HG03565 (cell line): ENCODE measurements around the gene MYO1A.
"Not testable (repeated sequence)": the region's sequence is repeated elsewhere in the genome, so short reads cannot be mapped to it uniquely, and the experiment has no call there.

Experiments used
- ATAC-seq: cut with Tn5 transposase; IDR thresholded peaks from one replicate; pipeline ENCODE4 v1.9.1; 2021; ENCODE audit warnings: mild to moderate bottlenecking, moderate library complexity; ENCODE audit not compliant: unreplicated experiment

The MYO1A gene

DNA sequence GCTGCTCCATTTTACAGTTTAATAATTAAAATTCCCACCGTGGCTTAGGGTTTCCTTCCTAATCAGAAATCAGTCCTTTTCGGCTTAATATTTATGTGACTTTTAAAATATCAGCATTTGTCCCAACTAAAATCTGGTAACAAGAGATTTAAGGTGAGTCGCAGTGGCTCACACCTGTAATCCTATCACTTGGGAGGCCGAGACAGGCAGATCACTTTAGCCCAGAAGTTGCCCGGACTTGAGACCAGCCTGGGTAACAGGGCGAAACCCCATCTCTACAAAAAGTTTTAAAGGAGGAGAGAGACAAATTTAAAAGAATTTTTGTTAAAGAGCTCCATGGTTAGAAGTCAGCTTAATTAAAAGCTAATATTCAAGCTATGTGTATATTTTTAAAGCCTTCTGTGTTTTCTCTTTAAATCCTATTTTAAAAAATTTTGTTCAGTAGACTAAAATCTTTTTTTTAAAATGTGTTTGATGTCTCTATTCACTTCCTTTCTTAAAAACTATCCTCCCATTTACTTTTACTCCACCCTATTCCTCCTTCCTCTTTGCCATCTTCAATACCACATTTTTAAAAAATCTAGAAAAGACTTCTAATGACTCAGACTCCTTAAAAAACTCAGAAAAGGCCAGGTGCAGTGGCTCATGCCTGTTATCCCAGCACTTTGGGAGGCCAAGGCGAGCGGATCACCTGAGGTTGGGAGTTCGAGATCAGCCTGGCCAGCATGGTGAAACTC lies 29.8 kb downstream of the MYO1A start:
- no peak for ATAC-seq

DNA sequence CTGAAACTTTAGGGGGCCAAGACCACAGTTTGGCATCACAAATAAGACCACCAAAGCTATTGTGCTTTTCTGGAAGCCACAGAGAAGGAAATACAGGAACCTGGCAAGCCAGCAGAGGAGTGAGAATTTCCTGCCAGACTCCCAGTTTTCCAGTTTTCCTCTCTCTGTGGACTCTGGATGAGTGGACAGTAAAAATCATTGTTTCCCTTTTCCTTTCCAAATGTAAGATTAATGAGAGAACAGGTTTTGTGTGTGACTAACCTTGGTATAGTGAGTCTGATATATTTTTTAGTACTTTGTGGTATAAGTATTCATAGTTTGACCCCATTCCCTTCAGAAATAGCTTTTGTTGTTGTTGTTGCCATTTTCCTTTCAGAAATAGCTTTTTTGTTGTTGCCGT lies 31.0 kb downstream of the MYO1A start:
- no peak for ATAC-seq

DNA sequence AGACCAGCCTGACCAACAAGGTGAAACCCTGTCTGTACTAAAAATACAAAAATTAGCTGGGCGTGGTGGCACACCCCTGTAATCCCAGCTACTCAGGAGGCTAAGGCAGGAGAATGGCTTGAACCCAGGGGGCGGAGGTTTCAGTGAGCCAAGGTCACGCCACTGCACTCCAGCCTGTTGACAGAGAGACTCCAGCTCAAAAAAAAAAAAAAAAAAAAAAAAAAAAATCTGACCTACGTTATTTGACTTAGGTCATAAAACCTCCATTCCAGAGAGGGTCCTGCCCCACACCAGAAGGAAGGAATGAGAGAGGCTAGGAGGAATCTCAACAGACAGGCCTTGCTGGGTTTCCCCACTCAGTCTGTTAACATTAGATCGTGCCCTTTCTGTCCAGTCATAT lies 31.6 kb downstream of the MYO1A start:
- not testable (repeated sequence) for ATAC-seq

DNA sequence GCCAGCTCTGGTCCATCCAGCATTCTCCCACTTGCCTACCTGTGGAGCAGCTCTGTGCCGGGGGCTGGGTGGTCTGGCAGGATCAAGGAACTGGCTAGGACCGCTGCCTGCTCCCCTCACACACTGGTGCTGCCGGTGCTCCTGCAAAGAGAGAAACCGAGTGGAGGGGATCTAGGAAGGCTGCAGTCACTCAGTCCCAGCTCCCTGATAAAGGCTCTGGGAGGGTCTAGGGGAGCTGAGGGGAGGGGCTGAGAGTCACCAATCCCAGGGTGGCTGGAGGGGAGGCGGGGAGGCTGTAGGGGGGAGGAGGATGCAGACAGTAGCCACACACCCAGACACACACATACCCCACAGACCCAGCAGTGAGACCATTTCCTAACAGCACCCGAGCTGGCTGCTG lies 33.6 kb downstream of the MYO1A start, which contains the start of gene TAC3:
Gene TAC3 (minus strand): TSS at position 182 of the 400 bp plus-strand sequence. CDS start 732 bp downstream, outside the sequence.
- no peak for ATAC-seq

DNA sequence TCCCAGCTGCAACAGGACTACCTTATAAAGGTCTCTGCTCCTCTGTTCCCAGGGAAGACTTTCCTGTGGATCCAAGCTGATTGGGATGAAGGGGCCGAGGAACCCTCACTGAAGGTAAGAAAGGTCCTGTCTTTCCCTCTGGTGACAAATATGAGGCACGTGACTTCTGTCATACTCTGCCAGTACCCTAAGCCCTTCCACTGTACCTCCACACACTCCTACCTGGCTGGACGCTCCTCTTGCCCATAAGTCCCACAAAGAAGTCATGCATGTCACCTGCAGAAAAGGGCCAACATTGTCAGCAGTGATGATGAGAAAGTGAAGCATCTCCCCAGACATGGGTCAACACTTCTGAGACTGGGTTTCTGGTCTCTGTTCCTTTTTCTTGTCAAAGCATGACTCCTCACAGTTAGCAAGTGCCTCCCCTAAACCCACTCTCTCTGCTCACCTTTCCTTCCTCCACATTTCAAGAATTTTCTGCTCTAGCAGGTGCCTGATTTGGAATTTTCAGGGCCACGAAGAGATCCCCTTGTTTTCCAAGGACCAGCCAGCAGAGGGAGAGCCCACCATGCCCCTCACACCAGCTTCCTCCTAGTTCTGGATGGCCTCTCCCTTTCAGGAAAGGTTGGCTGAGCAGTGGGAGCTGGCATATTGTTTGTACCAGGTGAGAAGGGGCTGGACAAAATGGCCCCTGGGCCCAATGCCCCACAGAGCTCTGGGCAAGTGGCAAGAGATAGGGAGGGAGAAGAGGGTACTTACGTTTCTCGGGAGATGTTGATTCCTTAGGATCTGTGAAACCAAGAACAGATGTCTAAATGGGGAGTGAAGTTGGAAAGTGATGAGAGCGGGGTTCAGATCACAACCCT lies 37.1 kb downstream of the MYO1A start:
- peak; percentile 41 for ATAC-seq

DNA sequence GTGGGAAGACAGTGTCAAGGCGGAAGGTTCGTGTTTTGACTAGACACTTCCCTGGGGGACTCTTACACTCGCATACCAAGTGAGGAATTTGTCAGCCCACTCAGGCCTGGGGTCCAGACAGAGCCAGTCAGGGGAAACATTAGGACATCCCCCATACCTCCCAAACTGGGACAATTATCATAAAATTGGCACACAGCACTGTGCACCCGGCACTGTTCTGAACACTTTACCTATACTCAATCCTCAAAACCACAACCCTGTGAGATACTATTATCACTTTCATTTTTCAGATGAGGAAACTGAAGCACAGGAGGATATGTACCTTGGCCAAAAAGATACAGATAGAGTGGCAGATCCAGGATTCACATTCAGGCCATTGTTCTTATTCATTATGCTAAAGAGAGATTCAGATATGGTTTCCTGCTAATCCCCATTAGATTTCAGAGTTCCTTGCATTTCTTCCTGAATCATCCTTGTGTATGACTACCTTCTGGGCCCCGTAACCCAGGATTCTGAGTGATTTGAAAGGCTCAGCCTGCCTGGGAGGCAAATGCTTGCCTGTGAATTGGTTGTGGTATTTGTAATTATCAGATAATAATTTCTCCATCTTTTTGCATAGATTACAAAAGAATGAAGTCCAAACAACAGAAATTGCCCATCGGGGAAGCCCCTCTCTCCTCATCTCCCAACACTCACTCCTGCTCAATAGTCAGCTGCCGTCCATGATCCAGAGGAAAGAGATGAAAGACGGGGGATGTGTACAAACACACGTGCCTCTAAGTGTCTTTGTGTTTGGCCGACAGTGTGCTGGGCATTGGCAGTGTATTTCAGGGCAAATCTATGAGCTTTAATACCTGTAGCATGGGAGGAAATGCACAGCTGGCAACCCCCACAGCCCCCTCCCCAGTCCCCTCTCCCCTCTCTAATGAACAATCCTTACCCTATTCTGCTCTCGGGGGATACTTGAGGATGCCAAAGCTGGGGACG lies 38.2 kb downstream of the MYO1A start:
- ATAC-seq: peak; percentile 48

DNA sequence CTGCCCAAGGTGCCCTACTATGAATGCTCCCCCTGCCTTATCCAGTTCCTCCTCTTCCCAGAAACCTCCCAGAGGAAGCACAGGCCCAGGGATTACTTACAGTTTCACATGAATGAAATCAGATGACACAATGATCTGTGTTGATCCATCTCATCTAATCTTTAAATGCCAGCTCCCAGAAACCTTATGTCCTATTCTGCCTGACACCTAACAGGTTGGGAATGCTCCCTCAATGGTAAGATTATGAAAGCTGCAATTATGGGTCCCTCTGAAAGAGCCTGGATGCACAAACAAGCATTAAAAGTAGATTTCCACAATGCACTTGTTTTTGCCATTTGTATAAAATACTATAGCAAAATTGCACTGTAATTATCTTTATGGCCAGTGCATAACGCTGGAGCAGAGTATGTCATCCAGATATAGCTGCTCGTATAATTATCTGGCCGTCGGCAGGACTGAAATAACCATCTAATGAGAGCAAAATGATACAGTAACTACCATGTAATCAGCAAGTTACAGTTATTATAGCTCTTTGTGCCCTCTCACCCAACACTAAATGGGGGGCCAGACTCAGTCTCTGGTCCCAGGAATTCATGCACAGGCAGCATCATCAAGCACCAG lies 39.2 kb downstream of the MYO1A start:
- no peak for ATAC-seq

DNA sequence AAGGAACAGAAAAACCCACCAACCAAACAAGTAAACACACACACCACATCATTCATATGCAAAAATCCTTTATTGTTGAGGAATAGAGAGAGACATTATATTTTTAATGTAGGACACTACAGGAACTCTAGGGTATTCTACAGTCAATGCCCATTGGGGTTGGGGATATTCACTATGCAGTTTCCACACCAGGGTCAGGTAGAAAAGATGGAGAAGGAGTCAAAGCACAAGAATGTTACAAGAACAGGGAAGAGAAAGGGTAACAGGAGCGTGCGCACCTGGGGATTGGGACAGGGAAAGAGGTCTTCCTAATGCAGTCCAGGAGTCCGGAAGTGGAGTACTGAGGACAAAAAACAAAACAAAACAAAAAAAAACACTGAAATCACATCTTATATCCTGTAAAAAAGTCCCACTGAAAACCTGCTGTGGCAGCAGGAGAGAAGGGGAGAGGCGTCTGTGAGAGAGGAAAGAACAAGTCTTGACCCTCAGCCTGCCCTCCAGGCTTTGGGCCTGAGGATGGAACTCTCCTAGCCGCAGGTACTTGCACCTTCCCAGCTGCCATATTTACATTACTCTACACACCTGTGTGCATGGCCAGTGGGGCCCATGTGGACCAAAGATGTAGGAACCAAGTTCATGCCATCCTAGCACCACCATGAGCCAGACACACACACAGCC lies 39.8 kb downstream of the MYO1A start:
- no peak for ATAC-seq

DNA sequence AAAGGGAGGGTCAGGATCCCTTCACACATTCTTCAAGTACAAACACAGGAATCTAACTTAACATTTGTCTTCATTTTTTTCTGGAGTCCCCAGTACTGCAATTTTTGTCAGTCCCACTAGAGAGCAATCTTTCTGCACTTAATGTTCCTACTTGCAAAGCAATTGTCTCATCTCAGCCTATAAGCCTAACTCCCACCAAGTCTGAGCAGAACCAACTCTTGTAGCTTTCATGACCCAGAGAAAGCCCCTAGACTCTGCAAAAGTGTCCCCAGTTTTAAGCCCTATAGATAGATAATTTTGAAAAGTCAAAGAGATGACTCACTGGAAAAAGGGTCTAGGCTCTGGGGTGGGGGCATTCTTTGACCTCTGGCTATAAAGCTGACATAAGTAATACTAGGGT lies 41.8 kb downstream of the MYO1A start:
- ATAC-seq: no peak

DNA sequence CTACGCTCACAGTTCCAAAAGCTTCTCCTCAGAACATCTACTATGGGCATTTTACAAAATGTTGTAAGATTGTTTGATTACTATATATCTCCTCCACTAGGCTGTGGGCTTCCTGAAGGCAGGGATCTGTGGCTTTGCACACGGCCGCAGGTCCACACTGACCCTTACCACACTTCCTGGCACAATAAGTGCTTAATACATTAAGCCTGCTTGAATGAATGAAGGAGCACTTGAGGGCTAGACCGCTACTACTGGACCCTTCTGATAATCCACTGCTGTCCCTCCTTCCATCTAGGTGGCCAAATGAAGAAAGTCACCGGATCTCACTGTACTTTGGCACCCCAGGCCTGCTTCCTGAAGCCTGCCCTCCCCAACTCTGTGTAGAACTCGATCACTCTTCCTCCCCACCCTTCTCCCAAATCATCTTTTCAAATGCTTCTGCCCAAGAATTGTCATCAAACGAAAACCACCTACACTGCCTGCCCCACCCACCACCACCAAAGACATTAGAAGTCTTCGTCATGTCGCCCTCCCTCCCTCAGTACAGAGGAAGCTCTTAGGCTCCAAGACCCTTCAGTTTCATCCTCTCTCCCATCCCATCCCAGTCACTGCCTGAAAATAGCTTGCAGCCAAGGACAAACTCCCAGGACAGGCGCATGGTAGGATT lies 43.0 kb downstream of the MYO1A start:
- ATAC-seq: no peak

DNA sequence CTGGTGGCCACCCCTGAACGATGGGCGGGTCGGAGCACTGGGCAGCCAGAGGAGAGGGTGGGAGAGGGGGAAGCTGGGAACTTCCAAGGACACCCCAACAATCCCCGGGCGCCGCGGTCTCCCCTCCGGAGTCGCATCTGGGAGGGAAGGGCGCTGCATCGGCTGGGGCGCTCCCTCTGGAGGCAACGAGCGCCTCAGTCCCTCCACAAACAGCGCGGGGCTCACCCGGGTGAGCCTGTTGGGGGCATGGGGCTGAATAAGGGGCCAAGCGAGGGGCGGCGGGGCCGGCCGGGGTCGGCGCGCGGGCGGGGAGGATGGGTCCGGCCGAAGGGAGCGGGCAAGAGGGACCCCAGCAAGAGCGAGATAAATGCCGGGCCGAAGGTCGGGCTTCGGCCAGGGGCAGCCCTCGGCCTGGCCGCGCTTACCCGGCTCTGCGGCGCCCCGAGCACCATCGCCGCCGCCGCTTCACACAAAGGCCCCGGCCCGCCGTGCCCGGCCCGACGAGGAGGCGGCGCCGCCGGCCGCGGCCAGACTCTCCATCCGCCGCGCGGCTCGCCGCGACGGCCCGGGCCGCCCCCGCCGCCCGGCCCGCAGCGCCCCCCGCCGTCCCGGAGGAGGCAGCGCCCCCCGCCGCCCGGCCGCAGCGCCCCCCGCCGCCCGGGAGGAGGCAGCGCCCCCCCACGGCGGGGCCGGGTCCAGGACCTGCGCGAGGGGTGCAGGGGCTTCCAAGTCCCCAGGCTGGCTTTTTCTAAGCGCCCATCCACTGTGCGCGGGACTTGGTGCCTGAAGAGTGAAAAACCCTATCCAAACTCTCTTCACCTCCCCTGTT lies 43.7 kb downstream of the MYO1A start, which contains the start of gene ZBTB39:
Gene ZBTB39 (minus strand): TSS at position 567 of the 829 bp plus-strand sequence. CDS start 1,629 bp downstream, outside the sequence.
- ATAC-seq: peak; percentile 48

DNA sequence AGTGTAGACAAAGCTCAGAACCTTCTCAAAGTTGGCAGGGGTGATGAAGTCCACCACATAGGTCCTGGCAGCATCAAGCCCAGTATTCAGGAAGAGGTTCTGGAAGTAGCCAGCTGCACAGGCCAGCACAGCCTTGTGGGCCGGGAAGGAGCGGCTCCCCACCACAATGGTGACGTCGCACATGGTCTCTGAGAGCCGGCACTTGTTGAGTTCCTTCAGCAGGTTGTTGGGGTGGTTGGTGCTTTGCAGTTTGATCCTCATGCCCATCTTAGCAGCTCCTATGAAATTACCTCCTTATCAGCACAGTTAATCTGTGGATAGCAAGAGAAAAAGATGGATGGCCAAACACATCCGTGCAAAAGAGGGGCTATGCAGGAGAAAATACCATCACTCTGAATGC lies 45.3 kb downstream of the MYO1A start:
- no peak for ATAC-seq

DNA sequence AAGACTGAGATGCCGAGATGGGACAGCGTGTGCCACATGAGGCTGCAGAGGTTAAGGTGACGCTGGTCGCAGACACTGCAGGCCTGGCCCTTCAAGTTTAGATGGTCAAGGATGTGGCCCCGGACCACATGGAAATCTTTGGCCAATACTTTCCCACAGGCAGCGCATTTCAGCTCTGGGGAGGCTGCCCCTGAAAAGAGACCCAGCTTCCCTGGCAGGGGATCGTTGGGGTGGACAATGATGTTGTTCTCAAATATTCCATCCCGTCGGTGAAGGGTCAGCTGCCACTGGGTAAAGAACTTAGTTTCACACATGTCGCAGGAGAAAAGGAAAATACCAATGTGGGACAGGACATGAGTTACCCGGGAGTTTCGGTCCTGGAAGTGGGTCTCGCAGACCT lies 46.5 kb downstream of the MYO1A start:
- no peak for ATAC-seq

DNA sequence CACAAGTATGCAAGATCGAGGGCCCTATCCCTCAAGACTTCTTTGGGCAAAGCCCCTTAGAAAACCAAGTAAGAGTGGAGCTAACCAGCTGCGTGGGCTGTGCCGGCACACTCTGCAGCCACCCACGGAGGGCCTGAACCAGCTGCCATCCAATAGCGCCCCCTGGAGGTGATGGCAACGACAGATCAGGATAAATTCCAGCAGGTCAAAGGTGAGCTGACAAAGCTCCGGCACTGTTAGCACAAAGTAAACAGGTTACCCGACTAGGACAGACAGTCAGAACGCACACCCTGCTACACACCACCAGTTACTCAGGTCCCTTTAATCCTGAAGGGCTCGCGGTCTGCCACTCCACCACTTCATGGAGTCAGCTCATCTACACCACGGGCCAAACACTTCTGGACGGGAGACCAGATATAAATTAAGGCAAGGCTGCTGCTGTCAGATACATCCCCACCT lies 48.5 kb downstream of the MYO1A start:
- no peak for ATAC-seq

DNA sequence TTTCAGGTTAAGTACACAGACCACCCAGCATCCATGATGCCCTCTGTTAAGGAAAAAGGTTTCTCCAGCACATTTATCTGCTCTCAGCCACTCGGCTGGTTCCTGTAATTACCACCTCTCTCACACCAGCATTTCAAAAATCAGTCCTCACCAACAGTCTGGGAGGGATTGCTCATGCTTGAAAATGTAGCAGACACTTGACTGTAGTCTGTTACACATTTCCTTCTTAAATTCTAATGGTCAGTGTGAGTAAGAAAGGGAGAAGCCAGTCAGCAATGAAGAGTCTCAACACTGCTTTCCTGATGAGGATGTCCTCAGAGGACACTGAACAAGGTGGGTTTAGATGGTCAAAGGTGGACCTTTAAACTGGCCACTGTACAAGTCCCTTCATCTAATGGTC lies 49.5 kb downstream of the MYO1A start:
- no peak for ATAC-seq

DNA sequence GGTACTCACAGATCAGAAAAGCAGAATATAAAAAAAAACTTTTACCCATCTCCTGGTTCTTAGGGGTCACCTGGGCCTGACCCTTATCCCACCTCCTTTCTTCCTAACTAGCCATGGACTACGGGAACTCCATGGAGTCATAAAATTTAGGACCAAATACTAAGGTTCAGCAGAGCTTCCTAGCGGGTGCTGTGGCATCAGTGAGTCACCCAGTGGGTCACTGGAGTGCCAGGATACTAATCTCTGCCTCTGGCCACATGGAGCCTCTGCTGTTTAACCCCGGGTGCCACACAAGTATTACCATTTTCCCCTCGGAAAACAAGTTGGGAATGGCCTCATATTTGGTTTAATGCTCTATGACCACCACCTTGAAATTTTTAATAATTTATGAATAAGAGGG lies 50.5 kb downstream of the MYO1A start:
- ATAC-seq: no peak

DNA sequence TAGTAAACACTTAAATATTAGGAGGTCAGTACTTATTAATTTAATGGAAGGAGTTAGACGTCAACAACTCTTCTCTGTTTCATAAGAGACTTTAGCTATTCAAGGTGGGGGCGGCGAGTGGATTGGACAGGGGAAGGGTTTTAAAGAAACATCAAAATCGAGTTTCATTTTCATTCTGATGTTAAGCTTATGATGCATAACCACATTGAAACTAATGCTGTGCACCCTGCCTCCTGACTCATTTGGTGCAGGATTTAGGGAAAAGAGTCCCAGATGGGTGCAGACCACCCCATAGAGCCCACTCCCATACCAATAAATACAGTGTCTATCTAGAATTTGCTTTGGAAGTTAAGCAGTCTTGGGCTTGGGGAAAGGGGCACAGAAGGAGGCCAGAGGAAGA lies 50.9 kb downstream of the MYO1A start:
- peak; percentile 51 for ATAC-seq

DNA sequence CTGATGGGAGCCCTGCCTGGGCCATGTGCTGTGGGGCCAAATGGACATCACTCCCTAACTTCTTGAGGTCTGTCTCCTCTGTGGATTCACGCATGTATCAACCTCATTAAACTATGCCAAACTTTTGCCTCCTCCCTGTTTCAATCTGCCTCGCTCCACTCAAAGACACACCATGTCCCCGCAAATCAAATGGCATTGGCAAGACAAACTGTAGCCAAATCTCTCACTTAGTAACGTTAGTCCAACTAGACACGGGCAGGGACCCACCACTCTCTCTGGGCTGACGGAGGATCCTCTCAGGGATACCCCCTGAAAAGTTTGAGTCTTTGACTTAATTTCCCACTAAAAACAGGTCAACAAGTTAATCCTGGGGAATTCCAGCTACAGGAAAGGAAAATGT lies 51.6 kb downstream of the MYO1A start:
- ATAC-seq: no peak
